ENCODE data around the gene CASKIN1. TPM values are rescaled to one million over a fixed set of nuclear protein-coding genes. Genes with fewer than 3 reads are reported as not detected.
A peak's percentile ranks its signal among the peaks of the same experiment; 100 is the strongest.

Gene CASKIN1
- total RNA-seq, 1 donor from 2014 or later: 0.58 TPM

- no peak for DNase-seq (ENCODE audit: low spot score)
Observed at GRCh38 chr16:2178321-2179106, 17.9 kb downstream of the CASKIN1 start.

GRCh38 chr16:2177561-2177960 lies 18.8 kb downstream of the CASKIN1 start:
- no peak for DNase-seq (ENCODE audit: low spot score)

- no peak for DNase-seq (ENCODE audit: low spot score)
Observed at GRCh38 chr16:2177101-2177500, 19.3 kb downstream of the CASKIN1 start.

DNA sequence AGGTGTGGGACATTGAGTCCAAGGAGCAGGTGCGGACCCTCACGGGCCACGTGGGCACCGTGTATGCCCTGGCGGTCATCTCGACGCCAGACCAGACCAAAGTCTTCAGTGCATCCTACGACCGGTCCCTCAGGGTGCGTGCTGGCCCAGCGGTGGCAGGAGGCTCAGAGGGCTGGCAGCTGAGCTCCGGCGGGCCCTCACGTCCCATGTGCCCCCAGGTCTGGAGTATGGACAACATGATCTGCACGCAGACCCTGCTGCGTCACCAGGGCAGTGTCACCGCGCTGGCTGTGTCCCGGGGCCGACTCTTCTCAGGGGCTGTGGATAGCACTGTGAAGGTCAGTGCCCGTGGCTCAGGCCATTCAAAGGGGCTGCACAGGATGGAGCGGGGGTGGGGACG lies 20.4 kb downstream of the CASKIN1 start:
- no peak for DNase-seq (ENCODE audit: low spot score)

DNA sequence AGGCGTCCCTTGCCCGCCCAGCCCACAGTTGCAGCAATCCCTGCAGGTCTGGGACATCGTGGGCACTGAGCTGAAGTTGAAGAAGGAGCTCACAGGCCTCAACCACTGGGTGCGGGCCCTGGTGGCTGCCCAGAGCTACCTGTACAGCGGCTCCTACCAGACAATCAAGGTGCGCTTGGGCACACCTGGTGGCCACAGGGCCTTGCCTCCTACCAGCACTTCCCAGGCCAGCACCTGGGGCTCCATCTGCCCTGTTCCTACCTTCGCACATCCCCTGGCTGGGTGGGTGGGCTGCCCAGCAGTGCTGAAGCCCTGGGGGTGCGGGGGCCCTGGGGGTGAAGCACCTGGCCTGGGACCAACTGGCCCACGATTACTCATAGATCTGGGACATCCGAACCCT lies 21.0 kb downstream of the CASKIN1 start:
- no peak for DNase-seq (ENCODE audit: low spot score)

GRCh38 chr16:2174396-2175131 lies 21.8 kb downstream of the CASKIN1 start:
- DNase-seq (ENCODE audit: low spot score): no peak

- DNase-seq (ENCODE audit: low spot score): no peak
Observed at GRCh38 chr16:2173916-2174315, 22.5 kb downstream of the CASKIN1 start.

DNA sequence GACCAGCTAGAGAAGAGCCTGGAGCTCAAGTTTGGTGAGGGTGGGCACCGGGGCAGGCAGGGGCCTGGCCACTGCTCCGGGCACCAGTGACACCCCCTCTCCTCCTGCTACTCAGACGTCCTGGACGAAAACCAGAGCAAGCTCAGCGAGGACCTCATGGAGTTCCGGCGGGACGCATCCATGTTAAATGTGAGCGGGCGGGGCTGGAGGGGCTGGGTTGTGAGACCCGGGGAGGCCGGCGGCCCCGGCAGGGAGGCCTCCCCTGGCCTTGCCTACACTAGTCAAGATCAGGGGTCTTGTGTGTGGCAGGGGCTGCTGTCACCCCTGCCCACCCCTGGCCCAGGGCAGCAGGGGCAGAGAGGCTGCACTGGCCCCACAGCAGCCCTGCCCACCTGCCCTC lies 23.0 kb downstream of the CASKIN1 start:
- no peak for DNase-seq (ENCODE audit: low spot score)

GRCh38 chr16:2172688-2173335 lies 23.6 kb downstream of the CASKIN1 start:
- no peak for DNase-seq (ENCODE audit: low spot score)

DNA sequence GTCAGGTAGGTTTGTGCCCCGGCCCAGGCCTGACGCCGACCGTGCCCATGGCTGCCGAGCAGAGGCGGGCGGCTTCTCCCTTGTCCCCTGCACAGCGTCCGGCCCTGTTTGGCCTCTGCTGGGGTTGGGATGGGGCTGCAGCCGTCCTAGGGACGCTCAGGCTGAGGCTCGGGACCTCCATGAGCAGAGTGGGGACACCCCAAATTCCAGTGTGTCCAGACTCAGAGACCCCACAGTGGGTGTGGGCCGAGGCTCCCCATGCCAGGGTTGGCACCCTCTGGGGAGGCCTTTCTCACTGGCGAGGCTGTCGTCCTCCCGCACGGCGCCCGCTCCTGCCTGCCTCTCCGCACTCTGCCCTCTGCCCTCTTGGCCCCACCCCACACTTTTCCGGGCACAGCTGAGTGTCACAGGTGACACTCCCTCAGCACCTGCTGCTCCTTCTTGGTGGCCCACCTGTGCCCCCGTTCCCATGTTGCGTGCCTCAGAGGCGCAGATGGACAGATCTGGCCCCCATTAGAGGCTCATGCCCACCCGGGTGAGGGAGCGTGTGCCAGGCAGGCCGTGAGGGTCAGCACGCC lies 24.7 kb downstream of the CASKIN1 start:
- no peak for DNase-seq (ENCODE audit: low spot score)

GRCh38 chr16:2170587-2171435 lies 25.6 kb downstream of the CASKIN1 start:
- no peak for DNase-seq (ENCODE audit: low spot score)

DNA sequence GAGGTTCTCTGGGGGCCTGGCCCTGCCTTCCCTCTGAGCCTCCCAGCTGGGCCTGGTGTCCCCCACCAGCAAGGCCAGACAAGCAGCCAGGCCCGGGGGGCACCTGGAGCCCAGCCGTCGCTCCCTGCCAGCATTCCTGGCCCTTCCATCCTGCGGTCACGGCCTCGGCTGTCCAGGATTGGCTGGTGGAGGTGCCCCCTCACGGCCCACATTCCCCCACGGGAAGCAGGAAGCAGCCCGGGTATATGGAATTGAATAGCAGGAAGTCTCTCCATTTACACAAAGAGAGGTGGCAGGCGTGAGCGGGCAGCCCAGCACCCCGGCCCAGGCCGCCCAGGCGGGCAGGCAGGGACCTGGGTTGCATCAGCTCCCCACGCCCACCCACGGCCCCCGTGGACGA lies 26.3 kb downstream of the CASKIN1 start:
- no peak for DNase-seq (ENCODE audit: low spot score)

- DNase-seq (ENCODE audit: low spot score): no peak
Observed at GRCh38 chr16:2167068-2167638, 29.3 kb downstream of the CASKIN1 start.

- no peak for DNase-seq (ENCODE audit: low spot score)
Observed at GRCh38 chr16:2166263-2167067, 29.9 kb downstream of the CASKIN1 start.

- no peak for DNase-seq (ENCODE audit: low spot score)
Observed at GRCh38 chr16:2165861-2166260, 30.5 kb downstream of the CASKIN1 start.

- DNase-seq (ENCODE audit: low spot score): peak; percentile 81
Observed at GRCh38 chr16:2163211-2163881, 33.1 kb downstream of the CASKIN1 start.

GRCh38 chr16:2162676-2163118 lies 33.7 kb downstream of the CASKIN1 start:
- no peak for DNase-seq (ENCODE audit: low spot score)

DNA sequence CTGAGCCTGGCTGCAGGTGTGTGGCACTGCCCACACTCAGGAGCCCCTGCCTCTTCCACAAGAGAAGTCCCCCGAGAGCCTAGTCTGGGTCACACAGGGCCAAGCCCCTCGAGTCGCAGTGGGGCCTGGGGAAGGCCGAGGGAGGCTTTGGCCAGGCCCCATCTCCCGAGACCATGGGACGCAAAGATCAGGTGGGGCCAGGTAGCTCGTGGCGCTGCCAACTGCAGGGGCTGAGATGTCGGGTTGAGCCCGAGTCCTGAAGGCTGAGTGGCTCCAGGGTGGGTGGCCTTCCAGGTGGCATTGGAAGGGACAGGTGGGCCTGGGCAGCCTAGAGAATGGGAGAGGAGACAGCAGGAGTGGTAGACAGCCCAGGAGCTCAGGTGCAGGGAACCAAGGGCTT lies 34.5 kb downstream of the CASKIN1 start:
- DNase-seq (ENCODE audit: low spot score): no peak

DNA sequence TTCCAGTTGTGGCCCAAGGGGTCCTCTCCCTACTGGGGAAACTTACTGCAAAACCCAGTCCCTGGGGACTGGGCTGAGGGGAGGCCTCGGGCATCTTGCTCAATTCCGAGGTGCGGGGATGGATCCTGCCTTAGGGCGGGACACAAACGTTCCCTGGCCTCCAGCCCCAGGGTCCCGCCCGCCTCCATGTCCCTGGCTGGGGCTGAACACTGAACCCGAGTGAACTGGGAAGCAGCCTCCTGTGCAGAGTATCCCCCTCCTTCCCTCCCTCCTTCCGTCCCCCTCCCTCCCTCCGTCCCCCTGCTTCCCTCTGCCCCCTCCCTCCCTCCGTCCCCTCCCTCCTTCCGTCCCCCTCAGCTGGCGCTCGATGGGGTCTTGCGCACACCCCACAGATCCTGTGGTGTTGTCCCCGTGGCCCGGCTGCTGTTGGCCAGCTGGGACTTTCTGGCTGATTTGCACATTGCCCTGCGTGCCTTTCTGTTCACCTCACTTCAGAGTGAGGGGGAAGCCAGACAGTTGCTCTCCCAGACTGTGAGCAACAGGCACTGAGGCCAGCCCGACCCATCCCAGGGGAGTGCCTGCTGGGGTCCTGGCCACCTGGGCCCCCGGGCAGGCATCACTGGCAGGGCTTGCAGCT lies 35.4 kb downstream of the CASKIN1 start:
- no peak for DNase-seq (ENCODE audit: low spot score)
